Peyer's patch (tissue), 4 donors: ENCODE measurements around the gene PITPNM2. TPM values are rescaled to one million over a fixed set of nuclear protein-coding genes. Genes with fewer than 3 reads are reported as not detected.
A peak's percentile ranks its signal among the peaks of the same experiment; 100 is the strongest.

Experiments
- DNase-seq, 3 donors: peaks; one replicate each; pipeline ENCODE4 v3.0.0-alpha.2; 2017 to 2019
- H3K27ac ChIP-seq, 4 donors: fragments of 200-600 bp; sonication (generic); one replicate each; pipeline ENCODE4 v1.5.1; 2016 to 2019
- H3K27me3 ChIP-seq, 2 donors: fragments of 200-600 bp; sonication (generic); one replicate each; pipeline ENCODE4 v1.5.1; 2019
- H3K36me3 ChIP-seq, 3 donors: fragments of 200-600 bp; sonication (generic); one replicate each; pipeline ENCODE4 v1.5.1; 2016 to 2019
- H3K4me1 ChIP-seq, 4 donors: fragments of 200-600 bp; sonication (generic); one replicate each; pipeline ENCODE4 v1.5.1; 2016 to 2019
- H3K4me3 ChIP-seq, 4 donors: fragments of 200-600 bp; sonication (generic); 1 replicate in 3 of 4; 2 replicates in 1 of 4; pipeline ENCODE4 v1.5.1; 2016 to 2019; ENCODE audit warnings: mild to moderate bottlenecking in 1 of 4
- H3K9me3 ChIP-seq, 4 donors: fragments of 200-600 bp; sonication (generic); one replicate each; pipeline ENCODE4 v1.5.1; 2016 to 2019; ENCODE audit warnings: mild to moderate bottlenecking in 1 of 4
- CTCF ChIP-seq, 6 experiments: fragments of 450-650 bp in 4 of 6; fragments of 200-600 bp in 2 of 6; sonication (generic) in 1 of 6; IDR thresholded peaks; one replicate each; pipeline ENCODE4 v1.5.1; 2017 to 2019; ENCODE audit warnings: antibody characterized with exemption in 6 of 6, mild to moderate bottlenecking in 3 of 6, moderate library complexity in 1 of 6
- POLR2A ChIP-seq, 2 donors: fragments of 450-650 bp; IDR thresholded peaks; one replicate each; pipeline ENCODE4 v1.5.1; 2017; ENCODE audit warnings: antibody characterized with exemption in 2 of 2, mild to moderate bottlenecking in 2 of 2, moderate library complexity in 2 of 2
- total RNA-seq, 4 donors: library from RNA; depleted of rRNA; stranded (reverse); fragments of >200 nt; gene quantifications; one replicate each; pipeline ENCODE4 v1.1.0, GENCODE V29; 2016

The PITPNM2 gene
- total RNA-seq, 4 donors from 2014 or later: 12.3 to 37.0 (median 23.6) TPM

GRCh38 chr12:123153906-123154305 is 3.0 kb upstream of the PITPNM2 start:
- Histone ChIP-seq H3K9me3 (no peaks in the 10 kb centered on the region), H3K4me1 (peaks cover 0 to 20% (median 2%) of the 10 kb centered on the region in 4 donors), H3K36me3 (no peaks in the 10 kb centered on the region), H3K27me3 (no peaks in the 10 kb centered on the region), H3K4me3 (no peak overlapping the region), H3K27ac (no peak overlapping the region)
- TF ChIP-seq POLR2A (IDR thresholded peaks at IDR 0.05) (no peak), CTCF (IDR thresholded peaks at IDR 0.05) (no peak)
- no peak for DNase-seq

GRCh38 chr12:123152833-123153232 is 1.9 kb upstream of the PITPNM2 start:
- no peak for TF ChIP-seq CTCF (IDR thresholded peaks at IDR 0.05)
- TF ChIP-seq POLR2A (IDR thresholded peaks at IDR 0.05): no peak
- Histone ChIP-seq H3K4me3 (no peak overlapping the region), H3K27me3 (no peaks in the 10 kb centered on the region), H3K36me3 (no peaks in the 10 kb centered on the region), H3K27ac (no peak overlapping the region), H3K9me3 (no peaks in the 10 kb centered on the region), H3K4me1 (peaks cover 0 to 30% (median 2%) of the 10 kb centered on the region in 4 donors)
- no peak for DNase-seq

- H3K27me3 ChIP-seq: no peaks in the 10 kb centered on the region
- H3K9me3 ChIP-seq: no peaks in the 10 kb centered on the region
- no peaks in the 10 kb centered on the region for H3K36me3 ChIP-seq
- H3K4me3 ChIP-seq: peak overlapping the region; percentile 69 to 92 (median 76)
- peaks cover 0 to 41% (median 2%) of the 10 kb centered on the region in 4 donors for H3K4me1 ChIP-seq
- peak overlapping the region; percentile 78 to 88 (median 83) for H3K27ac ChIP-seq
- no peak for TF ChIP-seq POLR2A (IDR thresholded peaks at IDR 0.05)
- TF ChIP-seq CTCF (IDR thresholded peaks at IDR 0.05): no peak
- DNase-seq: no peak
Observed at GRCh38 chr12:123151457-123152454, 866 bp upstream of the PITPNM2 start.

- DNase-seq: peak in 2 of 3 donors; percentile 55 to 61
- H3K27ac ChIP-seq: peak overlapping the region; percentile 65 to 88 (median 80)
- H3K36me3 ChIP-seq: no peaks in the 10 kb centered on the region
- no peaks in the 10 kb centered on the region for H3K27me3 ChIP-seq
- peaks cover 0 to 45% (median 2%) of the 10 kb centered on the region in 4 donors for H3K4me1 ChIP-seq
- H3K9me3 ChIP-seq: no peaks in the 10 kb centered on the region
- TF ChIP-seq POLR2A (IDR thresholded peaks at IDR 0.05) (no peak), CTCF (IDR thresholded peaks at IDR 0.05) (no peak)
- H3K4me3 ChIP-seq: peak overlapping the region; percentile 69 to 92 (median 76)
Observed at GRCh38 chr12:123150275-123150743, 581 bp downstream of the PITPNM2 start.

- TF ChIP-seq CTCF (IDR thresholded peaks at IDR 0.05) (peak in 1 of 6 experiments; percentile 1), POLR2A (IDR thresholded peaks at IDR 0.05) (peak in 1 of 2 donors; percentile 10)
- Histone ChIP-seq H3K27me3 (no peaks in the 10 kb centered on the region), H3K4me3 (peak overlapping the region; percentile 69 to 92 (median 76)), H3K9me3 (no peaks in the 10 kb centered on the region), H3K27ac (peak overlapping the region; percentile 65 to 88 (median 80)), H3K36me3 (no peaks in the 10 kb centered on the region), H3K4me1 (peaks cover 0 to 45% (median 2%) of the 10 kb centered on the region in 4 donors)
- DNase-seq: no peak
Observed at GRCh38 chr12:123149501-123150274, 1.2 kb downstream of the PITPNM2 start.
